Putamen (tissue), 1 donor: ENCODE data around the gene HOXA4.

Experiments
- DNase-seq: peaks from one replicate; pipeline ENCODE4 v3.0.0-alpha.2; 2016; ENCODE audit warnings: low spot score

Gene HOXA4

GRCh38 chr7:27133409-27134231, 3.1 kb upstream of the HOXA4 start:
- no peak for DNase-seq

- DNase-seq: no peak
These were observed 2.4 kb upstream of the HOXA4 start for GRCh38 chr7:27132978-27133377.

DNA sequence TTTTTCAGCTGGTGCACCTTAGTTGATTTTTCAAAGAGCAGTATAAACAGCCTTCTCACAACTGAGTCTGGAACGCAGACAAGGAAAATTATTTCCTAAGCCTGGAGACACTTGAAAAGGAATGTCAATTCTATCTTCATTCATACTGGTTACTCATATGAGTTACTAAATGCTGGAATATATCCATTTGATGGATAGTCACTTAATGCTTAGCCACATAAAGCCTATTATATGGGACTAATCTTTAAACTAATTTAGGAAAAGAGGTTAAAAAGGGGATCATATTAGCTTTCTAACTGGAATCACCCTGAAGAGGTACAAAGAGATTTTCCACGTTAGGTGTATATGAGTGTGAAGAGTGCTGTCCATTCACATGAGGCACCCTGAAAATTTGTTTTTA, 1.7 kb upstream of the HOXA4 start:
- no peak for DNase-seq

GRCh38 chr7:27131390-27131819, 848 bp upstream of the HOXA4 start:
- DNase-seq: no peak

DNA sequence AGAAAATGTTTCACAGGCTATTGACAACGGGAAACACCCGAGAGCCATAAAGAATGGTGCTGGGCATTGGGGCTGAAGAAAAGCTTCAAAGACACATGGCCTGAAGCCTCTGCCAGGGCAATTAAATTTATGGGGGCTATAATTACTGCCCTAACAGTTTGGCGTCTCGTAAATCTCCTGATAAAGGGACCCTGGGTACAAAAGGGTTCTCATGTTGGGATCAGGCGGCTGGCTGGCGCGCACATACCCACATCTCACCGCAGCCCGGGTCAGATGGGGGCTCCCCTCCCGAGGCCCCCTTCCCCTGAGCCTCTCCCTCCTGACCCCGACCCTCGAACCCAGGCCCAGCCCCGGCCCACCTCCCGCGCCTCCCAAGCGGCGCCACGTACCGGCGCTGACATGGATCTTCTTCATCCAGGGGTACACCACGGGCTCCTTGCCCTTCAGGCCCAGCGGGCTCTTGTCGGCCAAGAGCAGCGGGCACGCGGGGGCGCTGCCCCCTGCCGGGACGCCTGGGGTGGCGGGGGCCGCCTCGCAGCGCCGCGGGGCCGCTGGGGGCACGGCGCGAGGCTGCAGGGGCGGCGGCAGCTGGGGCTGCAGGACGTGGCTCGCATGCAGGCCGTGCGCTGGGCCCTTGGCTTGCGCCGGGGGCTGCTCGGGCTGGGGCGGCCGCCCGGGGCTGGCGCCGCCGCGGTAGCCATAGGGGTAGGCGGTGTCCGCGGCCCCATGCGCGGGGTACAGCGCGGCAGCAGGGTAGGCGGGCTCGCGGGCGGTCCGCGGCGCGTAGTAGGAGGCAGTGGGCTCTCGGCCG, 623 bp downstream of the HOXA4 start:
- no peak for DNase-seq

DNA sequence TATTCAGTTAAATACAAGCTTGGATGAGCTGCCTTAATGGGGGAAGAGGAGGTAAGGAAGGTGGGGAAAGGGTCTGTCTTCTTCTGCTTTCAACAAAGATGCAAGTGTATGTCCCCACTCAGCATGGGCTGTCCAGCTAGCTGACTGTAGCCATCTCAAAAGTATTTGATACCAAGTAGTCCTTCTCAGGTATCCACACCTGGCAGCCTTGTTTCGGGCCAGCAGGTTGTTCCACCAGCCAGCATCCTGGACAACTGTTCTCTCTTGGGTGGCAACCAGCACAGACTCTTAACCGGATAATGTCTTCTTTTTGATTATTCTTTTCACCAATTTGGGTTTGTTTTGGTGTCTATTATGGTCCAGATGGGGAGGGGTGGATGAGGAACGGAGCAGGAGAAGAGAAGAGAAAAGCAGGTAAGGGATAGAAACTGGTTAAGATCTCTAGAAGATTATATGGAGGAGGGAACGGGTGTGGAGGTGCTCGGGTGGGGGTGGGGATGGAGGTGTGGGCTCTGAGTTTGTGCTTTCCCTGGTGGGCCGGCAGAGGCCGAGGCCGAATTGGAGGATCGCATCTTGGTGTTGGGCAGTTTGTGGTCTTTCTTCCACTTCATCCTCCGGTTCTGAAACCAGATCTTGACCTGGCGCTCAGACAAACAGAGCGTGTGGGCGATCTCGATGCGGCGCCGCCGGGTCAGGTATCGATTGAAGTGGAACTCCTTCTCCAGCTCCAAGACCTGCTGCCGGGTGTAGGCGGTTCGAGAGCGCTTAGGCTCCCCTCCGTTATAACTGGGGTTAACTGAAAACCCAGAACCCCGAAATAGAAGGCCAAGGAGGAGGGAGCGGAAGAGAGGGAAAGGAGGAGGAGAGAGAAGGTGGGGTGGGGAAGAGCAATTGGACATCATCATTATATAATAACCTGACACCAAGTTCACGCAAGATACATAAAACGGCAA, 1.5 kb downstream of the HOXA4 start:
- DNase-seq: no peak

DNA sequence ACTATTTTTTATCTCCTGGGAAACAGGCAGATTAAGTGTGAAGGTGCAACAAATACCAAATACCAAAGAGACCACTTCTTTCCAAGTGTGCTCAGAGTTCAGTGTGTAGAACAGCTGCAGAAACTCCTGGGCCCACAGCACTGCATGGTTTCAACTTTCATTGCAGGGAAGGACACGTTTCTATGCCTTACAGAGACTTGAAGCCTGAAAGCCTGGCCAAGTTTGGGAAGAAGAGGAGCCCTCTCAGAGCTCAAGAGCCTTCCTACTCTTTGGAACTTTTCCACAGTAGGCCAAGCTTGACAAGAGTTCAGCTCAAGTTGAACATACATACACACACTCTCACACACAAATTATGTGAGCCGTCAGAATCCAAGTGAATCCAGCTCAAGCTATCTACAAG, 2.5 kb downstream of the HOXA4 start:
- no peak for DNase-seq

- DNase-seq: no peak
These were observed 3.8 kb downstream of the HOXA4 start for GRCh38 chr7:27126596-27127327.

- DNase-seq: no peak
These were observed 4.6 kb downstream of the HOXA4 start for GRCh38 chr7:27125986-27126394.

- no peak for DNase-seq
These were observed 5.5 kb downstream of the HOXA4 start for GRCh38 chr7:27124902-27125689.

- DNase-seq: no peak
These were observed 6.3 kb downstream of the HOXA4 start for GRCh38 chr7:27124096-27124901.

DNA sequence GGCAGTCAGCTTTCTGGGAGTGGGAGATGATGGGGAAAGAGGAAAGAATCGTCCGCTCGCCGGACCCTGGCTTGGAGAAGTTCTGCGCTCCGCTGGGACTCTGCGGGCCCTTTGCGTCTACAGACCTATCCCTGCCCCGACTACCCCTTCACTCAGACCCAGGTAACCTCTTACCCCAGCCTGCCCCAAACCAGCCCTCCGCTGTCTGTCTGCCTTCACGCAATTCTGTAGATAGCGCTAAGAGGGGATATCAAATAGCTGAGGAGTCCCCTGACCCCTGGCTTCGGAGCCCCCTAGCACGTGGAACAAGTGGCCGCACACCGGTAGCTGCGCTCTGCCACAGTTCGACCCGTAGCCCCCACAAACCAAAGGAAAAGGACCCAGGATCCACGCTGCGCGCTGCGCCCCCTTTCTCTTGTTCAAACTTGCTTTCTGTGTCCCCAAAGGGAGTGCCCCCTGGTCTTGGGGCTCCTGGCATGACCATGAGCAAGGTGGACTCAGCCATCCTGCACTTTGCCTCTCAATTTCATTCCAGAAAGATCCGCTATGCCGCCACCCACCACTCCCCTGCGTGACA, 7.0 kb downstream of the HOXA4 start:
- DNase-seq: no peak

GRCh38 chr7:27123007-27123476, 7.5 kb downstream of the HOXA4 start:
- DNase-seq: no peak

DNA sequence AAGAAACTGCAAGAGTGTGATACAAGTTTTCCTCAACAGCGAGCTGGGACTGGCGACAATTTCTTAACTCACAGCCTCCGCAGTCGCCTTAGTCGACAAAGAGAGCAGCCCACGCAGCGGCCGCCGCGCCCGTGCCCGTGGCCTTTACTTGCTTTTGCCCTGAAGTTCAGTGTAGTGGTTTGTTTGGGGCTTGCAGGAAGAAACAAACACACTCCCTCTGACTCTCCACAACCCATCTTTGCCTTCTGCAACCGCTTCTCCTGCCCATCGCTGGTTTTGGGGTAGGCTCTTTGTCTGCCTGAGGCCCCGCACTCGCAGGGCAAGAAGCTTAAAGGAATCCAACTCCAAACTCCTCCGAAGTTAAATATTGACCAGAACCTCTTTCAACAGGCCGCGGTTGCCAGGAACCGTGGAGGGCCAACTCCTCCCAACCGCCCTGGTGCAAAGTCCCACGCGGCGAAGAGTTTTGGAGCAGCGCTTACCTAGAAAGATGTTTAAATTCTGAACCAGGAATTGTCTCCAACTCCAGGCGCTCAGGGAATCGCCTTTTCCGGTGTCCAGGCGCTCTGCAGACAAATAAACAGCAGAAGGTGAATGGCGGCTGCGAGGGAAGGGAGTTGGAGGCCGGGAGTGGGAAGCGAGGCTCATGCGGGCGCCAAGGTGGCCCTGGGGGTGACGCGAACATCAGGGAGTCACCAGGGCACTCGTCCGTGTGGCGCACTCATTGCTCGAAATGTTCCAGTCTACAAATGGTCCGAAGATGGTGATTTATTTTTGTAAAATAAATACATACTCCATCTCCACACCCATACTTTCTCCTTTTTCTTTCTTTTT, 8.3 kb downstream of the HOXA4 start:
- DNase-seq: no peak

- no peak for DNase-seq
These were observed 8.9 kb downstream of the HOXA4 start for GRCh38 chr7:27121684-27122076.

GRCh38 chr7:27119412-27119911, 11.1 kb downstream of the HOXA4 start:
- DNase-seq: no peak

DNA sequence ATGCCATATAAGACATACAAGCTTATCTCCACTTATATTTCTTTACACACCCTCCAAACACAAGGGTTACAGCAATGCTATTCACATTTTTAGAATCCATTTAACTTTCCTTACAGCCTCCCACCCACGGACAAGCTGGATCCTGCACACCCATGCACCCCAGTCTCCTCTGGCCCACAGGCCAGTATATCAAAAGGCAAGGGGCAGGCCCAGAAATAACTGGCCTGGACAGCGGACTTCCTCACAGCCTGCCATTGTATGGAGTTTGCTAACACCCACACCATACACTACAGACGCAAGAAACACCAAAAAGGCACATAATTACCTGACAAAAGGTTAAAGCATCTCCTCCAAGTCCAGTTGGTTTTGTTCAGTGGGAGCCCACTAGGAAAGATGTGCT, 12.0 kb downstream of the HOXA4 start:
- DNase-seq: no peak

- DNase-seq: no peak
These were observed 12.6 kb downstream of the HOXA4 start for GRCh38 chr7:27117887-27118491.
